Spleen (tissue), 7 donors: Measurements from ENCODE around the gene TIMM8B.
A peak's percentile ranks its signal among the peaks of the same experiment; 100 is the strongest.

Experiments used
- POLR2A ChIP-seq, 3 donors: fragments of 450-650 bp; IDR thresholded peaks; one replicate each; pipeline ENCODE4 v1.5.1; 2017; ENCODE audit warnings: antibody characterized with exemption in 3 of 3, mild to moderate bottlenecking in 1 of 3
- POLR2AphosphoS5 ChIP-seq, 3 donors: sonication (generic); formaldehyde crosslinking; IDR thresholded peaks; one replicate each; pipeline ENCODE4 v1.5.1; 2017; ENCODE audit warnings: antibody characterized with exemption in 3 of 3
- TF ChIP-seq, protein P1 (sequence below), 11 experiments: fragments of 200-600 bp in 7 of 11; fragments of 450-650 bp in 4 of 11; sonication (generic) in 4 of 11; IDR thresholded peaks in 8 of 11; conservative IDR thresholded peaks in 3 of 11; 1 replicate in 7 of 11; 2 replicates in 4 of 11; pipeline versions ENCODE4 v1.4.0 to v1.8.0; 2016 to 2021; ENCODE audit warnings: antibody characterized with exemption in 11 of 11, inconsistent platforms in 4 of 11, mild to moderate bottlenecking in 1 of 11
- donor health status: DM: no; HTN: no; CAD: no; lungs with moderate emphysema.
- donor health status: DM: no; HTN: no; CAD: no.
- donor health status: DM: no; HTN: no; CAD: no.

DNA sequence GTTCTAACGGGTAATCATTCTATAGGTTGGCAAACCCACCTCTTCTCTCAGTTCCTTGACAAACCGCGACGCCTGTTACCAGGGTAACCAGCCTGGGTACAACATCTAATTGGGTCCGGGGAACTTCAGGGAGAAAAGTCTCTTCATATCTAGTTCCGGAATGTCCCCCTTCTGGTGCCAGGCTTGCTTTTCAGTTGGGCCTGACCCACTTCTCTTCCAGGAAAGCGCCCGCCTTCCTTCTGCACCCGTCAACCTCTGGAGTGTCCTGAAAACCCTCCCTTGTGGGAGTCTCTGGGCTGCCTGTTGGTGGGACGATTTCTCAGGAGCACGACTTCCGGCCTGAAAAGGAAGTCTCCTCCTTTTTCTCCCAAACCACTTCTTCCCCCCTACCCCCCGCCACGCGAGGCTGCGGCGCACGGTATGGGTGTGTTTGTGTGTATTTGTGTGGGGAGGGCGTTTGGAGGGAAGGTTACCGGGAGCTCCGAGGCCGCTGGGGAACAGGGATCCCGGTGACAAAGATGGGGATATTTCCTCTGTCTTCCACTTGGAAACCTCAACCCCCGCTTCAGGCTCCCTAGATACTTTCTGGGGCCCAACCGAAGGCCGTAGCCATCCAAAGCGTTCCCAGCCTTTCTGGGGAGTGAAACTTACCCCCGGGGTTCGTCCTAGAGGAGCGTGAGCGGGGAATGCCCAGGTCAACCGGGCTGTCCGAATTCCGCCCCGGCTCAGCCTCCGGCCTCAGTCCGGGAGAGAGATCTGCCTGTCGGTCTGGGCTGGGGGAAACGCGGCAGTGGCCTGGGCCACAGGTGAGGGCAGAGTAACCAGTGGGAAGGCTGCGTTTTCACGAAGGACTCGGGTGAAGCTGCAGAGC is 12.4 kb downstream of the TIMM8B start, which contains the start of the genes NKAPD1 and PIH1D2:
- TF ChIP-seq, protein P1, sequence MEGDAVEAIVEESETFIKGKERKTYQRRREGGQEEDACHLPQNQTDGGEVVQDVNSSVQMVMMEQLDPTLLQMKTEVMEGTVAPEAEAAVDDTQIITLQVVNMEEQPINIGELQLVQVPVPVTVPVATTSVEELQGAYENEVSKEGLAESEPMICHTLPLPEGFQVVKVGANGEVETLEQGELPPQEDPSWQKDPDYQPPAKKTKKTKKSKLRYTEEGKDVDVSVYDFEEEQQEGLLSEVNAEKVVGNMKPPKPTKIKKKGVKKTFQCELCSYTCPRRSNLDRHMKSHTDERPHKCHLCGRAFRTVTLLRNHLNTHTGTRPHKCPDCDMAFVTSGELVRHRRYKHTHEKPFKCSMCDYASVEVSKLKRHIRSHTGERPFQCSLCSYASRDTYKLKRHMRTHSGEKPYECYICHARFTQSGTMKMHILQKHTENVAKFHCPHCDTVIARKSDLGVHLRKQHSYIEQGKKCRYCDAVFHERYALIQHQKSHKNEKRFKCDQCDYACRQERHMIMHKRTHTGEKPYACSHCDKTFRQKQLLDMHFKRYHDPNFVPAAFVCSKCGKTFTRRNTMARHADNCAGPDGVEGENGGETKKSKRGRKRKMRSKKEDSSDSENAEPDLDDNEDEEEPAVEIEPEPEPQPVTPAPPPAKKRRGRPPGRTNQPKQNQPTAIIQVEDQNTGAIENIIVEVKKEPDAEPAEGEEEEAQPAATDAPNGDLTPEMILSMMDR (IDR thresholded peaks at IDR 0.05 in 8 of 11, conservative IDR thresholded peaks at IDR 0.05 in 3 of 11), result peak in 5 of 11 experiments; percentile 10 to 25 (median 17)
- peak; percentile 65 to 85 (median 80) for TF ChIP-seq POLR2AphosphoS5 (IDR thresholded peaks at IDR 0.05)
- peak in 1 of 3 donors; percentile 33 for TF ChIP-seq POLR2A (IDR thresholded peaks at IDR 0.05)
